Nephron progenitor cell (in vitro differentiated cells): ENCODE measurements around the gene AP2A2.

Source experiments
- DNase-seq: peaks from one replicate; pipeline ENCODE4 v3.0.0; 2021
- H3K27ac Mint-ChIP-seq: 2 replicates; pipeline ENCODE4 v1.8.0; 2021; ENCODE audit warnings: mild to moderate bottlenecking, moderate library complexity, mixed read lengths
- H3K27me3 Mint-ChIP-seq: 2 replicates; pipeline ENCODE4 v1.8.0; 2021; ENCODE audit warnings: mild to moderate bottlenecking, low read depth, mixed read lengths; ENCODE audit not compliant: poor library complexity
- H3K36me3 Mint-ChIP-seq: 2 replicates; pipeline ENCODE4 v1.8.0; 2021; ENCODE audit warnings: low read depth, mixed read lengths
- H3K4me1 Mint-ChIP-seq: 2 replicates; pipeline ENCODE4 v1.8.0; 2021; ENCODE audit warnings: mixed read lengths
- H3K4me3 Mint-ChIP-seq: 2 replicates; pipeline ENCODE4 v1.8.0; 2021; ENCODE audit warnings: mild to moderate bottlenecking, moderate library complexity, mixed read lengths
- H3K9me3 Mint-ChIP-seq: 2 replicates; pipeline ENCODE4 v1.8.0; 2021; ENCODE audit warnings: mild to moderate bottlenecking, moderate library complexity, mixed read lengths
- CTCF ChIP-seq: fragments of 200-600 bp; sonication (generic); IDR thresholded peaks from 2 replicates; pipeline ENCODE4 v1.5.0; 2021; ENCODE audit warnings: antibody characterized with exemption

The AP2A2 gene

GRCh38 chr11:1006762-1007161 is 81.1 kb downstream of the AP2A2 start:
- DNase-seq, result peak; percentile 42
- no peaks in the 10 kb centered on the region for H3K27me3 Mint-ChIP-seq
- peaks cover 40% of the 10 kb centered on the region for H3K4me1 Mint-ChIP-seq
- no peaks in the 10 kb centered on the region for H3K9me3 Mint-ChIP-seq
- peaks cover 27% of the 10 kb centered on the region for H3K36me3 Mint-ChIP-seq
- H3K27ac Mint-ChIP-seq, result peak overlapping the region; percentile 68
- no peak for TF ChIP-seq CTCF
- no peak overlapping the region for H3K4me3 Mint-ChIP-seq

GRCh38 chr11:1007279-1007678 is 81.6 kb downstream of the AP2A2 start:
- peaks cover 24% of the 10 kb centered on the region for H3K36me3 Mint-ChIP-seq
- peak overlapping the region; percentile 68 for H3K27ac Mint-ChIP-seq
- DNase-seq, result no peak
- H3K4me3 Mint-ChIP-seq, result no peak overlapping the region
- no peaks in the 10 kb centered on the region for H3K27me3 Mint-ChIP-seq
- no peaks in the 10 kb centered on the region for H3K9me3 Mint-ChIP-seq
- TF ChIP-seq CTCF, result no peak
- peaks cover 35% of the 10 kb centered on the region for H3K4me1 Mint-ChIP-seq

- no peaks in the 10 kb centered on the region for H3K9me3 Mint-ChIP-seq
Observed at GRCh38 chr11:1008001-1008802, 82.5 kb downstream of the AP2A2 start.

GRCh38 chr11:1008803-1009145 is 83.1 kb downstream of the AP2A2 start:
- no peak for TF ChIP-seq CTCF
- DNase-seq, result no peak
- H3K27ac Mint-ChIP-seq, result no peak overlapping the region
- peaks cover 15% of the 10 kb centered on the region for H3K36me3 Mint-ChIP-seq
- H3K4me1 Mint-ChIP-seq, result peaks cover 24% of the 10 kb centered on the region
- no peak overlapping the region for H3K4me3 Mint-ChIP-seq
- H3K9me3 Mint-ChIP-seq, result no peaks in the 10 kb centered on the region
- H3K27me3 Mint-ChIP-seq, result no peaks in the 10 kb centered on the region

More at GRCh38 chr11:1008001-1008802, 82.5 kb downstream of the AP2A2 start:
- Mint-ChIP-seq H3K4me3 (no peak overlapping the region), H3K4me1 (peaks cover 28% of the 10 kb centered on the region), H3K27ac (no peak overlapping the region), H3K27me3 (no peaks in the 10 kb centered on the region), H3K36me3 (peaks cover 19% of the 10 kb centered on the region)
- TF ChIP-seq CTCF, result no peak
- DNase-seq, result no peak

GRCh38 chr11:1009371-1009770 is 83.7 kb downstream of the AP2A2 start:
- no peaks in the 10 kb centered on the region for H3K27me3 Mint-ChIP-seq
- H3K9me3 Mint-ChIP-seq, result no peaks in the 10 kb centered on the region
- no peak overlapping the region for H3K27ac Mint-ChIP-seq
- DNase-seq, result no peak
- no peak for TF ChIP-seq CTCF
- no peak overlapping the region for H3K4me3 Mint-ChIP-seq
- H3K36me3 Mint-ChIP-seq, result peaks cover 15% of the 10 kb centered on the region
- H3K4me1 Mint-ChIP-seq, result peaks cover 24% of the 10 kb centered on the region

- H3K36me3 Mint-ChIP-seq, result peaks cover 15% of the 10 kb centered on the region
- H3K4me1 Mint-ChIP-seq, result peaks cover 22% of the 10 kb centered on the region
- TF ChIP-seq CTCF, result no peak
- H3K27me3 Mint-ChIP-seq, result no peaks in the 10 kb centered on the region
- H3K27ac Mint-ChIP-seq, result no peak overlapping the region
- no peaks in the 10 kb centered on the region for H3K9me3 Mint-ChIP-seq
- no peak overlapping the region for H3K4me3 Mint-ChIP-seq
- DNase-seq, result no peak
Observed at GRCh38 chr11:1009991-1010390, 84.3 kb downstream of the AP2A2 start.
